ENCODE results near the gene PRSS8.
"Not testable (repeated sequence)": the region's sequence is repeated elsewhere in the genome, so short reads cannot be mapped to it uniquely, and the experiment has no call there.

The PRSS8 gene

GRCh38 chr16:31157136-31157535, 21.6 kb upstream of the PRSS8 start:
- 5% methylated on average over 7 of the region's 8 CpGs for WGBS (ENCODE audit: insufficient coverage)
- H3K27ac ChIP-seq (ENCODE audit: insufficient read depth in 1 of 2, low read depth in 1 of 2, low read length in 2 of 2, poor library complexity in 1 of 2, severe bottlenecking in 2 of 2), result no peak overlapping the region
- ChIA-PET POLR2A (interaction anchor here (0.6 to 1.1 kb wide), 5 partner anchors 20 to 302 kb away, joined by 3 to 4 read pairs (median 3); partner anchors contain the start of genes ZNF646 and ZNF668), CTCF (interaction anchor here (0.6 to 3.8 kb wide), 11 partner anchors 9 to 177 kb away, joined by 3 to 19 read pairs (median 4); no protein-coding TSS in a partner anchor)
- DNase-seq, result peak in 2 of 3 donors; percentile 68 to 74
- H3K4me1 ChIP-seq (ENCODE audit: control extremely low read depth in 1 of 4, control insufficient read depth in 4 of 4, insufficient read depth in 4 of 4, low read length in 3 of 4), result peaks cover 0 to 11% (median 6%) of the 10 kb centered on the region in 4 experiments
- H3K9me3 ChIP-seq (ENCODE audit: control extremely low read depth in 1 of 5, control insufficient read depth in 4 of 5, insufficient read depth in 2 of 5, low read depth in 1 of 5, low read length in 4 of 5), result no peaks in the 10 kb centered on the region
- peaks cover 0 to 1% (median 0%) of the 10 kb centered on the region in 5 experiments for H3K27me3 ChIP-seq (replicated peaks in 2 of 5; ENCODE audit: control insufficient read depth in 4 of 5, insufficient read depth in 5 of 5, low read length in 4 of 5)
- no peaks in the 10 kb centered on the region for H3K36me3 ChIP-seq (ENCODE audit: control insufficient read depth in 4 of 4, insufficient read depth in 4 of 4, low read length in 3 of 4)
- peak overlapping the region in 2 of 7 experiments; percentile 11 to 50 for H3K4me3 ChIP-seq (ENCODE audit: control insufficient read depth in 1 of 7, extremely low read depth in 1 of 7, insufficient read depth in 4 of 7, low read depth in 2 of 7, low read length in 6 of 7)

- CTCF ChIA-PET, result interaction anchor here (2.9 kb wide), 1 partner anchor 9 kb away, joined by 13 read pairs; no protein-coding TSS in a partner anchor
- peaks cover 0 to 32% (median 21%) of the 10 kb centered on the region in 4 experiments for H3K4me1 ChIP-seq (ENCODE audit: control extremely low read depth in 1 of 4, control insufficient read depth in 4 of 4, insufficient read depth in 4 of 4, low read length in 3 of 4)
- not testable (repeated sequence) for H3K27me3 ChIP-seq (replicated peaks in 2 of 5; ENCODE audit: control insufficient read depth in 4 of 5, insufficient read depth in 5 of 5, low read length in 4 of 5); H3K36me3 ChIP-seq (ENCODE audit: control insufficient read depth in 4 of 4, insufficient read depth in 4 of 4, low read length in 3 of 4); H3K9me3 ChIP-seq (ENCODE audit: control extremely low read depth in 1 of 5, control insufficient read depth in 4 of 5, insufficient read depth in 2 of 5, low read depth in 1 of 5, low read length in 4 of 5); H3K27ac ChIP-seq (ENCODE audit: insufficient read depth in 1 of 2, low read depth in 1 of 2, low read length in 2 of 2, poor library complexity in 1 of 2, severe bottlenecking in 2 of 2); H3K4me3 ChIP-seq (ENCODE audit: control insufficient read depth in 1 of 7, extremely low read depth in 1 of 7, insufficient read depth in 4 of 7, low read depth in 2 of 7, low read length in 6 of 7); DNase-seq
- WGBS (ENCODE audit: insufficient coverage), result 50% methylated on average over 2 of the region's 6 CpGs
- POLR2A ChIA-PET, result interaction anchor here (0.5 kb wide), 1 partner anchor 104 kb away, joined by 4 read pairs; no protein-coding TSS in a partner anchor
These were observed 15.4 kb upstream of the PRSS8 start for GRCh38 chr16:31150976-31151375.

- POLR2A ChIA-PET, result interaction anchor here (0.5 kb wide), 1 partner anchor 103 kb away, joined by 4 read pairs; no protein-coding TSS in a partner anchor
- Histone ChIP-seq H3K27me3 (replicated peaks in 2 of 5; ENCODE audit: control insufficient read depth in 4 of 5, insufficient read depth in 5 of 5, low read length in 4 of 5) (no peaks in the 10 kb centered on the region), H3K27ac (ENCODE audit: insufficient read depth in 1 of 2, low read depth in 1 of 2, low read length in 2 of 2, poor library complexity in 1 of 2, severe bottlenecking in 2 of 2) (no peak within 1 kb of the TSS), H3K36me3 (ENCODE audit: control insufficient read depth in 4 of 4, insufficient read depth in 4 of 4, low read length in 3 of 4) (no peaks in the 10 kb centered on the region), H3K4me1 (ENCODE audit: control extremely low read depth in 1 of 4, control insufficient read depth in 4 of 4, insufficient read depth in 4 of 4, low read length in 3 of 4) (peaks cover 0 to 32% (median 21%) of the 10 kb centered on the region in 4 experiments), H3K4me3 (ENCODE audit: control insufficient read depth in 1 of 7, extremely low read depth in 1 of 7, insufficient read depth in 4 of 7, low read depth in 2 of 7, low read length in 6 of 7) (no peak within 1 kb of the TSS), H3K9me3 (ENCODE audit: control extremely low read depth in 1 of 5, control insufficient read depth in 4 of 5, insufficient read depth in 2 of 5, low read depth in 1 of 5, low read length in 4 of 5) (no peaks in the 10 kb centered on the region)
- 92% methylated on average over 9 of the region's 11 CpGs for WGBS (ENCODE audit: insufficient coverage)
- CTCF ChIA-PET, result interaction anchor here (1.0 to 2.9 kb wide), 2 partner anchors 8 to 14 kb away, joined by 3 to 13 read pairs; no protein-coding TSS in a partner anchor
- no peak for DNase-seq
These were observed 14.7 kb upstream of the PRSS8 start, which contains the start of gene PRSS36 for GRCh38 chr16:31149894-31150890. Gene PRSS36 (minus strand): TSS chr16:31150066. CDS start chr16:31150035, 31 bp downstream.

- no peak for DNase-seq
- Histone ChIP-seq H3K36me3 (ENCODE audit: control insufficient read depth in 4 of 4, insufficient read depth in 4 of 4, low read length in 3 of 4) (no peaks in the 10 kb centered on the region), H3K27ac (ENCODE audit: insufficient read depth in 1 of 2, low read depth in 1 of 2, low read length in 2 of 2, poor library complexity in 1 of 2, severe bottlenecking in 2 of 2) (no peak overlapping the region), H3K27me3 (replicated peaks in 2 of 5; ENCODE audit: control insufficient read depth in 4 of 5, insufficient read depth in 5 of 5, low read length in 4 of 5) (no peaks in the 10 kb centered on the region), H3K4me3 (ENCODE audit: control insufficient read depth in 1 of 7, extremely low read depth in 1 of 7, insufficient read depth in 4 of 7, low read depth in 2 of 7, low read length in 6 of 7) (no peak overlapping the region), H3K4me1 (ENCODE audit: control extremely low read depth in 1 of 4, control insufficient read depth in 4 of 4, insufficient read depth in 4 of 4, low read length in 3 of 4) (peaks cover 0 to 32% (median 21%) of the 10 kb centered on the region in 4 experiments), H3K9me3 (ENCODE audit: control extremely low read depth in 1 of 5, control insufficient read depth in 4 of 5, insufficient read depth in 2 of 5, low read depth in 1 of 5, low read length in 4 of 5) (no peaks in the 10 kb centered on the region)
- ChIA-PET POLR2A (no interaction called here), CTCF (interaction anchor here (1.0 kb wide), 1 partner anchor 13 kb away, joined by 3 read pairs; no protein-coding TSS in a partner anchor)
- 60% methylated on average over 1 of the region's 5 CpGs for WGBS (ENCODE audit: insufficient coverage)
These were observed 13.8 kb upstream of the PRSS8 start for GRCh38 chr16:31149332-31149731.

GRCh38 chr16:31148896-31149295, 13.4 kb upstream of the PRSS8 start:
- H3K27me3 ChIP-seq (replicated peaks in 2 of 5; ENCODE audit: control insufficient read depth in 4 of 5, insufficient read depth in 5 of 5, low read length in 4 of 5), result no peaks in the 10 kb centered on the region
- POLR2A ChIA-PET, result no interaction called here
- no peak for DNase-seq
- no peaks in the 10 kb centered on the region for H3K9me3 ChIP-seq (ENCODE audit: control extremely low read depth in 1 of 5, control insufficient read depth in 4 of 5, insufficient read depth in 2 of 5, low read depth in 1 of 5, low read length in 4 of 5)
- 97% methylated on average over 24 of the region's 25 CpGs for WGBS (ENCODE audit: insufficient coverage)
- H3K27ac ChIP-seq (ENCODE audit: insufficient read depth in 1 of 2, low read depth in 1 of 2, low read length in 2 of 2, poor library complexity in 1 of 2, severe bottlenecking in 2 of 2), result no peak overlapping the region
- H3K36me3 ChIP-seq (ENCODE audit: control insufficient read depth in 4 of 4, insufficient read depth in 4 of 4, low read length in 3 of 4), result no peaks in the 10 kb centered on the region
- no peak overlapping the region for H3K4me3 ChIP-seq (ENCODE audit: control insufficient read depth in 1 of 7, extremely low read depth in 1 of 7, insufficient read depth in 4 of 7, low read depth in 2 of 7, low read length in 6 of 7)
- CTCF ChIA-PET, result interaction anchor here (1.0 to 1.2 kb wide), 2 partner anchors 9 to 13 kb away, joined by 3 read pairs; no protein-coding TSS in a partner anchor
- H3K4me1 ChIP-seq (ENCODE audit: control extremely low read depth in 1 of 4, control insufficient read depth in 4 of 4, insufficient read depth in 4 of 4, low read length in 3 of 4), result peaks cover 0 to 32% (median 21%) of the 10 kb centered on the region in 4 experiments

GRCh38 chr16:31148281-31148728, 12.8 kb upstream of the PRSS8 start:
- POLR2A ChIA-PET, result no interaction called here
- DNase-seq, result no peak
- Histone ChIP-seq H3K27ac (ENCODE audit: insufficient read depth in 1 of 2, low read depth in 1 of 2, low read length in 2 of 2, poor library complexity in 1 of 2, severe bottlenecking in 2 of 2) (no peak overlapping the region), H3K36me3 (ENCODE audit: control insufficient read depth in 4 of 4, insufficient read depth in 4 of 4, low read length in 3 of 4) (no peaks in the 10 kb centered on the region), H3K27me3 (replicated peaks in 2 of 5; ENCODE audit: control insufficient read depth in 4 of 5, insufficient read depth in 5 of 5, low read length in 4 of 5) (no peaks in the 10 kb centered on the region), H3K4me3 (ENCODE audit: control insufficient read depth in 1 of 7, extremely low read depth in 1 of 7, insufficient read depth in 4 of 7, low read depth in 2 of 7, low read length in 6 of 7) (peak overlapping the region in 1 of 7 experiments; percentile 20), H3K4me1 (ENCODE audit: control extremely low read depth in 1 of 4, control insufficient read depth in 4 of 4, insufficient read depth in 4 of 4, low read length in 3 of 4) (peaks cover 0 to 32% (median 21%) of the 10 kb centered on the region in 4 experiments), H3K9me3 (ENCODE audit: control extremely low read depth in 1 of 5, control insufficient read depth in 4 of 5, insufficient read depth in 2 of 5, low read depth in 1 of 5, low read length in 4 of 5) (no peaks in the 10 kb centered on the region)
- CTCF ChIA-PET, result interaction anchor here (1.0 to 1.2 kb wide), 2 partner anchors 9 to 19 kb away, joined by 3 read pairs; no protein-coding TSS in a partner anchor
- 64% methylated on average over 38 of the region's 40 CpGs for WGBS (ENCODE audit: insufficient coverage)

All from common myeloid progenitor, CD34-positive (primary cell).